ENCODE measurements around the gene AK5. TPM values are rescaled to one million over a fixed set of nuclear protein-coding genes. Genes with fewer than 3 reads are reported as not detected.
"Not testable (repeated sequence)": the region's sequence is repeated elsewhere in the genome, so short reads cannot be mapped to it uniquely, and the experiment has no call there.

Gene AK5
- polyA plus RNA-seq, 3 donors, result 3.7 to 4.0 (median 4.0) TPM

GRCh38 chr1:77382366-77382765 lies 100.5 kb downstream of the AK5 start:
- DNase-seq (ENCODE audit: extremely low read depth in 1 of 11, low read depth in 9 of 11, low spot score in 4 of 11), result no peak

GRCh38 chr1:77383236-77383635 lies 101.4 kb downstream of the AK5 start:
- no peak for DNase-seq (ENCODE audit: extremely low read depth in 1 of 11, low read depth in 9 of 11, low spot score in 4 of 11)

- DNase-seq (ENCODE audit: extremely low read depth in 1 of 11, low read depth in 9 of 11, low spot score in 4 of 11), result no peak
Measured at GRCh38 chr1:77385551-77385950, 103.7 kb downstream of the AK5 start.

- DNase-seq (ENCODE audit: extremely low read depth in 1 of 11, low read depth in 9 of 11, low spot score in 4 of 11), result no peak
Measured at GRCh38 chr1:77386276-77386675, 104.5 kb downstream of the AK5 start.

GRCh38 chr1:77387553-77387952 lies 105.7 kb downstream of the AK5 start:
- no peak for DNase-seq (ENCODE audit: extremely low read depth in 1 of 11, low read depth in 9 of 11, low spot score in 4 of 11)

GRCh38 chr1:77388661-77389060 lies 106.8 kb downstream of the AK5 start:
- DNase-seq (ENCODE audit: extremely low read depth in 1 of 11, low read depth in 9 of 11, low spot score in 4 of 11), result no peak

- no peak for DNase-seq (ENCODE audit: extremely low read depth in 1 of 11, low read depth in 9 of 11, low spot score in 4 of 11)
Measured at GRCh38 chr1:77392486-77392885, 110.7 kb downstream of the AK5 start.

GRCh38 chr1:77394166-77394565 lies 112.3 kb downstream of the AK5 start:
- no peak for DNase-seq (ENCODE audit: extremely low read depth in 1 of 11, low read depth in 9 of 11, low spot score in 4 of 11)

- DNase-seq (ENCODE audit: extremely low read depth in 1 of 11, low read depth in 9 of 11, low spot score in 4 of 11), result no peak
Measured at GRCh38 chr1:77395051-77395450, 113.2 kb downstream of the AK5 start.

GRCh38 chr1:77398152-77398551 lies 116.3 kb downstream of the AK5 start:
- no peak for DNase-seq (ENCODE audit: extremely low read depth in 1 of 11, low read depth in 9 of 11, low spot score in 4 of 11)

GRCh38 chr1:77399250-77400086 lies 117.6 kb downstream of the AK5 start:
- no peak for DNase-seq (ENCODE audit: extremely low read depth in 1 of 11, low read depth in 9 of 11, low spot score in 4 of 11)

GRCh38 chr1:77400781-77401180 lies 119.0 kb downstream of the AK5 start:
- DNase-seq (ENCODE audit: extremely low read depth in 1 of 11, low read depth in 9 of 11, low spot score in 4 of 11), result no peak

GRCh38 chr1:77401384-77401783 lies 119.6 kb downstream of the AK5 start:
- DNase-seq (ENCODE audit: extremely low read depth in 1 of 11, low read depth in 9 of 11, low spot score in 4 of 11), result no peak

GRCh38 chr1:77405186-77405585 lies 123.4 kb downstream of the AK5 start:
- no peak for DNase-seq (ENCODE audit: extremely low read depth in 1 of 11, low read depth in 9 of 11, low spot score in 4 of 11)

GRCh38 chr1:77406661-77407060 lies 124.8 kb downstream of the AK5 start:
- no peak for DNase-seq (ENCODE audit: extremely low read depth in 1 of 11, low read depth in 9 of 11, low spot score in 4 of 11)

GRCh38 chr1:77407738-77408375 lies 126.0 kb downstream of the AK5 start:
- no peak for DNase-seq (ENCODE audit: extremely low read depth in 1 of 11, low read depth in 9 of 11, low spot score in 4 of 11)

- DNase-seq (ENCODE audit: extremely low read depth in 1 of 11, low read depth in 9 of 11, low spot score in 4 of 11), result not testable (repeated sequence)
Measured at GRCh38 chr1:77408933-77409332, 127.1 kb downstream of the AK5 start.

GRCh38 chr1:77412069-77412819 lies 130.4 kb downstream of the AK5 start:
- no peak for DNase-seq (ENCODE audit: extremely low read depth in 1 of 11, low read depth in 9 of 11, low spot score in 4 of 11)

- no peak for DNase-seq (ENCODE audit: extremely low read depth in 1 of 11, low read depth in 9 of 11, low spot score in 4 of 11)
Measured at GRCh38 chr1:77412820-77413530, 131.2 kb downstream of the AK5 start.

Measured in renal cortex interstitium (tissue), 11 donors.